ENCODE results near the gene RALGAPA2. TPM values are rescaled to one million over a fixed set of nuclear protein-coding genes. Genes with fewer than 3 reads are reported as not detected.
A peak's percentile ranks its signal among the peaks of the same experiment; 100 is the strongest.

Gene RALGAPA2
- 10 to 100 TPM; 25.9 to 48.9 (median 38.6) TPM for total RNA-seq

DNA sequence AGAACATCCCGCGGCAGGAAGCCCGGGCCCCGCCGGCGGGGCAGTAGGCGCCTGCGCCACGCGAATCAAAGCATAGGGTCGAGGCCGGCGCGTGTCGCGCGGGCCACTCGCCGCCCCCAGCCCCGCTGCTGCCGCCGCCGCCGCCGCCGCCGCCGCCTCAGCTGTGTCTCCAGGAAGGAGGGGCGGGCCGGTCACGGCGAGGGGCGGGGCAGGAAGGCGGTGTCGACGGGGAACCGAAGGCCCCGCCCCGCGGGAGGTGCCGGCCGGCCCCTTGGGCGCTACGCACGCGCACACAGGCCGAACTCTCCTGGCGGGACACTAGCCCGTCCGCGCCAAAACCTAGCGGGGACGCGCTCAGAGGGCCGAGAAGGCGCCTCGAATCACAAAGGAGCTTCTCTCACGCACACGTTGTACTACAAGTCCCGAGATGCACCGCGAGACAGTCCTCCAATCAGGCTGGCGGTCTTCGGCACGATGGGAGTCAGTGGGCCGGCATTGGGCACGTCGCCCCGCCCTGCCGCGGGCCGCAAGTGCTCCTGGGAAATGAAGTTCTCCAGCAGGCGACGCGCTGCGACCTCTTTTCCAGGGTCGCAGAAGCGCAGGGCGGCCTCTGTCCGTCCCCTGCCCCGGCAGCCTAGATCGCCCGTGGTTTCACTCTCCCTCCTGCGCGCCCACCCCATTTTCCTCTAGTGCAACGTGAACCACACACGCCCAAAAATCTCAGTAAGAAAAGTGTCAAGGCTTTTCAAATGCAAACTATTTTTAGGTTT, at the start of gene RALGAPA2:
Gene RALGAPA2 (minus strand): TSS at position 171 of the 770 bp plus-strand sequence. CDS start 164 bp downstream, at position 7.
- intact Hi-C loops (cut with DNase I; ENCODE audit: low total_unique reads) = no loop called here
- Histone ChIP-seq H3K27me3 (no peaks in the 10 kb centered on the region), H3K4me3 (peak within 1 kb of the TSS; percentile 69 to 83), H3K36me3 (no peaks in the 10 kb centered on the region), H3K27ac (peak within 1 kb of the TSS; percentile 90 to 95), H3K4me1 (no peaks in the 10 kb centered on the region), H3K9me3 (no peaks in the 10 kb centered on the region)
- peak; percentile 96 to 98 for DNase-seq
- peak; percentile 4 to 31 (median 19) for TF ChIP-seq CTCF (IDR thresholded peaks at IDR 0.05)
- peak; percentile 83 to 92 for TF ChIP-seq POLR2A (IDR thresholded peaks at IDR 0.05)

DNA sequence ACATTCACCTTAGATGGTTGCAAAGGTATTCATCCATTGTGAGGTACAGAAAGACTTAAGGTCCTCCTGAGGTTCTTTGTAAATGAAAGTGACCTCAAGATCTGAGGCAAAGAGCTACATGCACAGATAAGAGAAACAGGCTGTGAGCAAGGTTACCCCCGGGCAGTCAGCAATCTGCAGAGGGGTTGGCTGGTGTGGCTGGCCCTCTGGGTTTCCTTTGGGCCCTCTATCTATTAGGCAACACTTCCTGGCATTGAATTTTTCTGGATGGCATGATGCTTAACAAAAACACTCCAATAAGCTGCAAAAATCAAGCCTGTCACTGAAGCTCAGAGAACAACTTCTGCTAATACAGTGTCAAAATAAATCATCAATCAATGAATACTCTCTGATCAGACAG, 48.9 kb upstream of the RALGAPA2 start:
- DNase-seq = no peak
- Histone ChIP-seq H3K4me1 (no peaks in the 10 kb centered on the region), H3K36me3 (no peaks in the 10 kb centered on the region), H3K27ac (peak overlapping the region in 1 of 2 donors; percentile 52), H3K27me3 (no peaks in the 10 kb centered on the region), H3K9me3 (no peaks in the 10 kb centered on the region), H3K4me3 (no peak overlapping the region)
- intact Hi-C loops (cut with DNase I; ENCODE audit: low total_unique reads) = no loop called here
- TF ChIP-seq CTCF (IDR thresholded peaks at IDR 0.05) = no peak
- no peak for TF ChIP-seq POLR2A (IDR thresholded peaks at IDR 0.05)

DNA sequence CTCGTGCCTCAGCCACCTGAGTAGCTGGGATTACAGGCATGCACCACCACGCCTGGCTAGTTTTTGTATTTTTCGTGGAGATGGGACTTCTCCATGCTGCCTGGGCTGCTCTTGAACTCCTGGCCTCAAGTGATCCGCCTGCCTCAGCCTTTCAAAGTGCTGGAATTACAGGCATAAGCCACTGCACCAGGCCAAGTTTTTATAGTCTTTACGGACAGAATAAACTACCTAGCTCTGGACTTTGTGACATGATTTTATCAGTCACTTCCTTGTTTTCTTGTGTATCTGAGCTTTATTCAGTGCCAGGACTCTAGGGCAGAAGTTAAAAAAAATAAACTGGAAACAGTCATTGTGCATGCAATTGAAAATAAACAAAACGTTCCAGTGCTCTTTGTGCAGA, 46.7 kb upstream of the RALGAPA2 start:
- no peaks in the 10 kb centered on the region for H3K9me3 ChIP-seq
- no peak overlapping the region for H3K4me3 ChIP-seq
- intact Hi-C loops (cut with DNase I; ENCODE audit: low total_unique reads) = no loop called here
- no peaks in the 10 kb centered on the region for H3K36me3 ChIP-seq
- no peaks in the 10 kb centered on the region for H3K4me1 ChIP-seq
- H3K27me3 ChIP-seq = no peaks in the 10 kb centered on the region
- no peak for TF ChIP-seq POLR2A (IDR thresholded peaks at IDR 0.05)
- TF ChIP-seq CTCF (IDR thresholded peaks at IDR 0.05) = no peak
- peak overlapping the region; percentile 31 to 69 for H3K27ac ChIP-seq
- DNase-seq = no peak

DNA sequence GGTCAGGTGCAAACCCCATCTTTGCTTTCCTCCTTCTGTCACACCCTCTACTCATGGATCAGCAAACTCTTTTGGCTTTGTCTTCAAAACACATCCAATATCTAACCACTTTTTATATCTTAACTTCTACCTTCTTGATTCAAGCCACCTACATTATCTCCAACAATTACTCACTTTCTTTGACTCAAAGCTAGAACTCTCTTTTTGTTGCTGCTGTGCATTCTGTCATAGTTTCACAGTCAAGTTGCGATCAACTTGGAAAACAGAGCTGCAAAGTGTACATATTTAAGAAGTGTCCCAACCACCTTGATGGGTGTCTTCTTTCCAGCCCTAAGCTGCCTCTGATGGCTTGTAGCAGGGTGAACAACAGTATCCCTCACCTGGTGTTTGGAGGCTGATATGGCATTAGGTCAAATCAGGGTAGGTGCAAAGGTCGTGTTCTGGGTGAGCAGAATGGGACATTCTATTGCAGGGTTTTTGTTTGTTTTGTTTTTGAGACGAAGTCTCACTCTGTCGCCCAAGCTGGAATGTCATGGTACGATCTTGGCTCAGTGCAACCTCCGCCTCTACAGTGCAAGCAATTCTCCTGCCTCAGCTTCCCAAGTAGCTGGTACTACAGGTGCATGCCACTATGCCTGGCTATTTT, 43.4 kb upstream of the RALGAPA2 start:
- Histone ChIP-seq H3K27ac (no peak overlapping the region), H3K9me3 (no peaks in the 10 kb centered on the region), H3K4me1 (no peaks in the 10 kb centered on the region), H3K4me3 (no peak overlapping the region), H3K36me3 (no peaks in the 10 kb centered on the region), H3K27me3 (no peaks in the 10 kb centered on the region)
- intact Hi-C loops (cut with DNase I; ENCODE audit: low total_unique reads) = no loop called here
- TF ChIP-seq POLR2A (IDR thresholded peaks at IDR 0.05) (no peak), CTCF (IDR thresholded peaks at IDR 0.05) (no peak)
- no peak for DNase-seq

GRCh38 chr20:20755231-20755630, 42.8 kb upstream of the RALGAPA2 start:
- no peak overlapping the region for H3K4me3 ChIP-seq
- H3K36me3 ChIP-seq = no peaks in the 10 kb centered on the region
- H3K4me1 ChIP-seq = no peaks in the 10 kb centered on the region
- no peak for DNase-seq
- no peaks in the 10 kb centered on the region for H3K27me3 ChIP-seq
- TF ChIP-seq CTCF (IDR thresholded peaks at IDR 0.05) (no peak), POLR2A (IDR thresholded peaks at IDR 0.05) (no peak)
- no peaks in the 10 kb centered on the region for H3K9me3 ChIP-seq
- H3K27ac ChIP-seq = no peak overlapping the region
- intact Hi-C loops (cut with DNase I; ENCODE audit: low total_unique reads) = no loop called here
